Measurements from ENCODE around the gene C22orf31.

The C22orf31 gene

GRCh38 chr22:29061773-29062172 lies at the start of gene C22orf31:
Gene C22orf31 (minus strand): TSS chr22:29061831. CDS start chr22:29061792, 39 bp downstream.
- in situ Hi-C loops (cut with HindIII; ENCODE audit: low pct_unique_long_range_greater_than_20kb, low sequenced_read_pairs), result no loop called here
- no peak for TF ChIP-seq JUND (IDR thresholded peaks at IDR 0.05; ENCODE audit: low read depth)
- no peak for DNase-seq (ENCODE audit: low read depth in 1 of 2, low spot score in 1 of 2)

- no peak for TF ChIP-seq JUND (IDR thresholded peaks at IDR 0.05; ENCODE audit: low read depth)
- in situ Hi-C loops (cut with HindIII; ENCODE audit: low pct_unique_long_range_greater_than_20kb, low sequenced_read_pairs), result no loop called here
- DNase-seq (ENCODE audit: low read depth in 1 of 2, low spot score in 1 of 2), result no peak
Measured at GRCh38 chr22:29110946-29111345, 49.3 kb upstream of the C22orf31 start.

DNA sequence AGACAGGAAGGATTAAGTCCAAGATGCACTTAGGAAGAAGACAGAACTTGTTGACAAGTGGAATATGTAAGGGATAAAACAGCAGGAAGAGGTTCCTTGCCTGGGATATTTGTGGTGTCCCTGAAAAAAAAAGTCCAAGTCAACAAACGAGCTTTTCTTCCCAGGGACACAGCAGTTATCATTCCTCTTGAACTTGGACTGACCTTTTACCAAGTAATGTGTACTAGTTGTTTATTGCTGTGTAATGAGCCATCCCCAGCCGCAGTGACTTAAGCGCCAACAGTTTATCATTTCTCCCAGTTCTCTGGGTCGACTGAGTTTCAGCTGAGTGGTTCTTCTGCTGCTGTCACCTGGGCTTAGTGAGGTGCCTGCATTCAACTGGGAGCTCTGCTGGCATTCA lies 48.2 kb upstream of the C22orf31 start:
- no peak for TF ChIP-seq JUND (IDR thresholded peaks at IDR 0.05; ENCODE audit: low read depth)
- no peak for DNase-seq (ENCODE audit: low read depth in 1 of 2, low spot score in 1 of 2)
- in situ Hi-C loops (cut with HindIII; ENCODE audit: low pct_unique_long_range_greater_than_20kb, low sequenced_read_pairs), result no loop called here

DNA sequence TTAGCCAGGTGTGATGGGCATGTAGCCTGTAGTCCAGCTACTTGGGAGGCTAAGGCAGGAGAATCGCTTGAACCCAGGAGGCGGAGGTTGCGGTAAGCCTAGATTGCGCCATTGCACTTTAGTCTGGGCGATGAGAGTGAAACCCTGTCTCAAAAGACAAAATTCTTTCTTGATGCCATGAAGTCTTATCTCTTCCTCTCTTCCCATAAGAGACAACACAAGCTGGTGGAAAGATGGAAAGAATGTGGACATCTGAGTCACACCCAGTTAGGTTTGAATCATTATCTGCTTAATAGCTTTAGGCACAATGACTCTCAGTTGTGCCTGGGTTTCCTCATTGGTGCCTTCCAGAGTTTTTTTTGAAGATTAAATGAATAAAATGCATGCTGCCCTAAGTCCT lies 46.5 kb upstream of the C22orf31 start:
- in situ Hi-C loops (cut with HindIII; ENCODE audit: low pct_unique_long_range_greater_than_20kb, low sequenced_read_pairs), result no loop called here
- no peak for DNase-seq (ENCODE audit: low read depth in 1 of 2, low spot score in 1 of 2)
- no peak for TF ChIP-seq JUND (IDR thresholded peaks at IDR 0.05; ENCODE audit: low read depth)

GRCh38 chr22:29106839-29107238 lies 45.2 kb upstream of the C22orf31 start:
- TF ChIP-seq JUND (IDR thresholded peaks at IDR 0.05; ENCODE audit: low read depth), result no peak
- in situ Hi-C loops (cut with HindIII; ENCODE audit: low pct_unique_long_range_greater_than_20kb, low sequenced_read_pairs), result no loop called here

DNA sequence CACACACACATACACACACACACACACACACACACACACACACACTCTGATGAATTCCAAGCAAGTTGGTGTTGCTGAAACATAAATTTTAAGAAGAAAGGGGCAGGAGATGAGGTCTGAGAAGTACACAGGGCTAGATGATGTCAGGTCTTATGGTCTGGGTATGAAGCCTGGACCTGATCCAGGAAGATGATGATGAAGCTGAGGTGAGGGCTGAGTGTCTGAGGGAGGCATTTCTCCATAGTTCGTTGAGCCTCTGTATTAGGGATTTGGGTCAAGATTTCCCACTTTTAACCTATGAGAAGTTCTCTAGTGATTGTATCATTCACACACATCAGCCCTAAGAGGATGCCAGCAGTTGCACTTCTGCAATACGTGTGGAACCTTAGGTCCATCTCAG lies 43.8 kb upstream of the C22orf31 start:
- no peak for DNase-seq (ENCODE audit: low read depth in 1 of 2, low spot score in 1 of 2)
- TF ChIP-seq JUND (IDR thresholded peaks at IDR 0.05; ENCODE audit: low read depth), result no peak
- in situ Hi-C loops (cut with HindIII; ENCODE audit: low pct_unique_long_range_greater_than_20kb, low sequenced_read_pairs), result no loop called here

More at GRCh38 chr22:29106839-29107238, 45.2 kb upstream of the C22orf31 start:
- no peak for DNase-seq (ENCODE audit: low read depth in 1 of 2, low spot score in 1 of 2)

DNA sequence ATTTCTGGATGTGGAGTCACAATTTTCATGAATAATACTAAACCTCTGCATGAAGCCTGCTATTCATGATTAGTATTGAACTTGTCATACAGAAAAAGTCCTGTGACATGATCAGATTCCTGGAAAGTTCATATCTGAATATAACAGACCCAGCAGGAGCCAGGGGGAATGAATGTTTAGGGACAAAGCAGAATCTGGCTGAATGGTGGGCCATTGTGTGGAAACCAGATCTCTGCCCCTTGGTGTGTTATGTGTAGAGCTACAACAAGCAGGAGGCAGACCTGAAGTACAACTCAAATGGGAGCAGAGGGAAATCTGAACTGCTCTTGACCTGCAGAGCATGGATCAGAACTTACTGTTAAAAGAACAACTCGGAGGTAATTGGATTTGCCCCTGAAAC lies 41.5 kb upstream of the C22orf31 start:
- TF ChIP-seq JUND (IDR thresholded peaks at IDR 0.05; ENCODE audit: low read depth), result no peak
- DNase-seq (ENCODE audit: low read depth in 1 of 2, low spot score in 1 of 2), result no peak
- in situ Hi-C loops (cut with HindIII; ENCODE audit: low pct_unique_long_range_greater_than_20kb, low sequenced_read_pairs), result no loop called here

DNA sequence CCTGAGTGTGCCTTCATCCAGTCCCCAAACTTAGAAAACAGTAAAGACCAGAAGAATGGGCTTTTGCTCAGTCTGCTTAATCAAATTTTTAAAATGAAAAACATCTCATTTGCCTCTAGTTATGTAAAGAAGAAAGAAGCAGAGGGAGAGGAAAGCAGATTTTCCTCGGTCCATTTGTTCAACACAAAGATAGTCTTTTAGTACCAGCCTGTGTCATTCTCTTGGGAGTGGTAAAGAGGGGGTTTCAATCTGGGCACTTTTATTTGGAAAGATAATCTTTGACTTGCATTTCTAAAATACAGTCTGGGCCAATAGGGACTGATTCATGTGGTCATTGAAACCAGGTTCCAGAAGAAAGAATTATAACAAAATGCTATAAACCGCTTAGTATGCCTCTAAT lies 40.7 kb upstream of the C22orf31 start:
- in situ Hi-C loops (cut with HindIII; ENCODE audit: low pct_unique_long_range_greater_than_20kb, low sequenced_read_pairs), result no loop called here
- TF ChIP-seq JUND (IDR thresholded peaks at IDR 0.05; ENCODE audit: low read depth), result no peak
- DNase-seq (ENCODE audit: low read depth in 1 of 2, low spot score in 1 of 2), result no peak

GRCh38 chr22:29098296-29098695 lies 36.7 kb upstream of the C22orf31 start:
- no peak for DNase-seq (ENCODE audit: low read depth in 1 of 2, low spot score in 1 of 2)
- TF ChIP-seq JUND (IDR thresholded peaks at IDR 0.05; ENCODE audit: low read depth), result no peak

GRCh38 chr22:29096736-29097669 lies 35.4 kb upstream of the C22orf31 start:
- no peak for TF ChIP-seq JUND (IDR thresholded peaks at IDR 0.05; ENCODE audit: low read depth)
- DNase-seq (ENCODE audit: low read depth in 1 of 2, low spot score in 1 of 2), result no peak
- in situ Hi-C loops (cut with HindIII; ENCODE audit: low pct_unique_long_range_greater_than_20kb, low sequenced_read_pairs), result no loop called here

More at GRCh38 chr22:29098296-29098695, 36.7 kb upstream of the C22orf31 start:
- in situ Hi-C loops (cut with HindIII; ENCODE audit: low pct_unique_long_range_greater_than_20kb, low sequenced_read_pairs), result no loop called here

DNA sequence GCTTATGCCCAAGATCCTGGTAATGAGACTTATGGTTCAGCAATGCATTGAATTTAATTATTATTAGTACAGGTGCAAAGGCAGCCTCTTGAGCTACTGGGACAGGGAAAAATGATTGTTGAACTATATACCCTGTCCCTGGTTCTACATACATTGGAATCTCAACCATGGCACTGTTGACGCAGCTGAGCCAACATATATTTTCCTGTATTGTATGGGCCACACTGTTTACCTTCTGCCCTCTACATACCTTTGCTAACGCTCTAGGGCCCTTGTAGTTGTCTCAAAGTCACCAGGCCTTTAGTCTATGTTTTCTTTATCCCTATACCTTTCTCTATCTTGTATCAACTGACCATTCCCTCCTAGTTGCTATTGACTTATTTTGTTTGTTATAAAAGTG lies 33.8 kb upstream of the C22orf31 start:
- in situ Hi-C loops (cut with HindIII; ENCODE audit: low pct_unique_long_range_greater_than_20kb, low sequenced_read_pairs), result no loop called here
- TF ChIP-seq JUND (IDR thresholded peaks at IDR 0.05; ENCODE audit: low read depth), result 0 out of 2 replicates have a peak, but pooled peaks have one; percentile 20
- DNase-seq (ENCODE audit: low read depth in 1 of 2, low spot score in 1 of 2), result peak; percentile 32 to 88

DNA sequence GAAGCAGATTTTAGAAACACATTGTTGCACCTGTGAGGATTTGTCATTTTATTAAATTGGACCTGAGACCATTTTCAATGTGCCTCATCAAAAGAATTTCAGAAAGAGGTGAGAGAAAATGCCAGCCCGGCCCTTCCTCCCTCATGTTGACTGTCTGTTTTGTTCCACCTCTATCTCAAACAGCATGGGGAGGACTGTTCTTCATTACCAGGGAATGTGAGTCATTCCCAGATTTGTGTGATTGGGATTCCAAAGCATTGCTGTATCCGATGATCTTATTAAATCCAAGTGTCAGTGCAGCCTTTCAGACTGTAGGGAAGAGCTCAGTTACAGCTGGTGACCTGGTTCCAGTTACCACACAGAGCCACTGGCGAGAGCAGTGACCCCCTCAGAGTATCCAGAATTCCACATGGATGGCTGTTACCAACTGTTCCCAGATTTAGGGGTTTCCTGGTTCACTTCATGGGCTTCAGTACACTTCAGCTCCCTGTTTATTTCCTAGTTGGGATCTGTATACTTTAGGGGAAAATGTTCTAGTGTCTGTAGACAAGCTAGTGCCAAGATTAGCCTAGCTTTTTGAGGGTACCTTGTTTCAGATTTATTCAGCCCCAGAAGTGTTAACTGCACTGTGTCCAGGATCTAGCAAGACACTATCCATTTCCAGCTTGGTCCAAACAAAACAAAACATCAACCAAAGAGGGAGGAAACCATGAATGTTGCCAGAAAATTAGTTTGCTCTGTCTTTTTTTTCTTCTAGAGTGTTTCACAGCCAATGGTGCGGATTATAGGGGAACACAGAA lies 32.1 kb upstream of the C22orf31 start:
- in situ Hi-C loops (cut with HindIII; ENCODE audit: low pct_unique_long_range_greater_than_20kb, low sequenced_read_pairs), result no loop called here
- no peak for TF ChIP-seq JUND (IDR thresholded peaks at IDR 0.05; ENCODE audit: low read depth)
- no peak for DNase-seq (ENCODE audit: low read depth in 1 of 2, low spot score in 1 of 2)

DNA sequence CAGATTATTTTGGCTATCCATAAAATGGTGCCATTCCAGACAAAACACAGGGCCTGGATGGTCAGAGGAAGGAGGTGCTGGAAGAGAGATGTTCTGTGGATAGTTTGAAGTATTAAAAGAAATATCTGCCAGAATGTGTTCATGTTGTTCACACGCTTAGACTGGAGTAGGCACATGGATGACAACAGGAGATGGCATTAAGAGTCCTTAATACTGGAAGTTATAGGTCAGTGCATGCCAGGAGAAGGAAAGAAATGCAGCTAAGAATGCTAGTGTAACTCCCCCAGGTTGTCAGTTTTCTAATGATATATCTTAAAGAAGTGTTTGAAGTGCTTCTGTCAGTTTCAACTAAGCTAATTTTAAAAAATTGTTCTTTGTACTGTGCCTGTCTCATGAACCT lies 31.4 kb upstream of the C22orf31 start:
- TF ChIP-seq JUND (IDR thresholded peaks at IDR 0.05; ENCODE audit: low read depth), result no peak
- DNase-seq (ENCODE audit: low read depth in 1 of 2, low spot score in 1 of 2), result no peak
- in situ Hi-C loops (cut with HindIII; ENCODE audit: low pct_unique_long_range_greater_than_20kb, low sequenced_read_pairs), result no loop called here

Measured in T47D (cell line).